Activated CD4-positive, alpha-beta T cell treated with anti-CD3 and anti-CD28 coated beads, Interleukin-2, amount 50 U/mL, for 24 hours (primary cell): ENCODE data around the gene SMLR1.

Experiments used
- DNase-seq, 2 donors: peaks; one replicate each; pipeline ENCODE4 v3.0.0-alpha.2; 2020; ENCODE audit warnings: low read depth in 1 of 2, low spot score in 1 of 2

Gene SMLR1

GRCh38 chr6:130849594-130849993 lies 22.4 kb downstream of the SMLR1 start:
- no peak for DNase-seq

- no peak for DNase-seq
Observed at GRCh38 chr6:130851026-130851425, 23.8 kb downstream of the SMLR1 start.

- DNase-seq = no peak
Observed at GRCh38 chr6:130852844-130853554, 25.8 kb downstream of the SMLR1 start.

GRCh38 chr6:130853555-130854183 lies 26.5 kb downstream of the SMLR1 start:
- DNase-seq = no peak

- DNase-seq = no peak
Observed at GRCh38 chr6:130858054-130858453, 30.8 kb downstream of the SMLR1 start.

GRCh38 chr6:130858498-130859160 lies 31.4 kb downstream of the SMLR1 start:
- DNase-seq = no peak

GRCh38 chr6:130859161-130859867 lies 32.1 kb downstream of the SMLR1 start:
- DNase-seq = no peak

- DNase-seq = no peak
Observed at GRCh38 chr6:130862370-130862769, 35.2 kb downstream of the SMLR1 start.

- DNase-seq = no peak
Observed at GRCh38 chr6:130863415-130864230, 36.4 kb downstream of the SMLR1 start.

- DNase-seq = no peak
Observed at GRCh38 chr6:130864344-130864743, 37.1 kb downstream of the SMLR1 start.

- DNase-seq = no peak
Observed at GRCh38 chr6:130865793-130866192, 38.6 kb downstream of the SMLR1 start.

- DNase-seq = no peak
Observed at GRCh38 chr6:130869681-130870080, 42.5 kb downstream of the SMLR1 start.

GRCh38 chr6:130870179-130870880 lies 43.1 kb downstream of the SMLR1 start:
- DNase-seq = no peak

- peak; percentile 41 to 62 for DNase-seq
Observed at GRCh38 chr6:130872250-130873095, 45.3 kb downstream of the SMLR1 start.

- DNase-seq = no peak
Observed at GRCh38 chr6:130873746-130874145, 46.5 kb downstream of the SMLR1 start.

- DNase-seq = no peak
Observed at GRCh38 chr6:130879826-130880225, 52.6 kb downstream of the SMLR1 start.

GRCh38 chr6:130882370-130882769 lies 55.2 kb downstream of the SMLR1 start:
- no peak for DNase-seq

GRCh38 chr6:130885392-130886192 lies 58.4 kb downstream of the SMLR1 start:
- DNase-seq = peak; percentile 42 to 77
